GM18868 (cell line): ENCODE results near the gene ANKRD13B.

Source experiments
- ATAC-seq: cut with Tn5 transposase; IDR thresholded peaks from one replicate; pipeline ENCODE4 v1.9.1; 2021; ENCODE audit warnings: mild to moderate bottlenecking, moderate library complexity; ENCODE audit not compliant: unreplicated experiment

The ANKRD13B gene

GRCh38 chr17:29579866-29580771, 12.8 kb upstream of the ANKRD13B start:
- peak; percentile 82 for ATAC-seq

GRCh38 chr17:29581583-29582253, 11.2 kb upstream of the ANKRD13B start:
- no peak for ATAC-seq

- no peak for ATAC-seq
These were observed 10.6 kb upstream of the ANKRD13B start for GRCh38 chr17:29582254-29582765.

GRCh38 chr17:29582772-29583171, 10.2 kb upstream of the ANKRD13B start:
- no peak for ATAC-seq

- ATAC-seq: no peak
These were observed 9.3 kb upstream of the ANKRD13B start for GRCh38 chr17:29583324-29584248.

GRCh38 chr17:29584452-29585079, 8.4 kb upstream of the ANKRD13B start:
- ATAC-seq: no peak

GRCh38 chr17:29585080-29585751, 7.7 kb upstream of the ANKRD13B start:
- no peak for ATAC-seq

- no peak for ATAC-seq
These were observed 6.1 kb upstream of the ANKRD13B start for GRCh38 chr17:29586676-29587469.

GRCh38 chr17:29587591-29587990, 5.3 kb upstream of the ANKRD13B start:
- ATAC-seq: no peak

GRCh38 chr17:29588017-29588561, 4.8 kb upstream of the ANKRD13B start:
- ATAC-seq: no peak

GRCh38 chr17:29588562-29589411, 4.1 kb upstream of the ANKRD13B start:
- ATAC-seq: peak; percentile 14

GRCh38 chr17:29589524-29590410, 3.2 kb upstream of the ANKRD13B start, which contains the start of gene GIT1:
TSS of gene GIT1 (minus strand) at chr17:29589648. CDS start at chr17:29589378, 270 bp downstream.
- peak; percentile 62 for ATAC-seq

GRCh38 chr17:29590411-29591145, 2.4 kb upstream of the ANKRD13B start:
- ATAC-seq: no peak

GRCh38 chr17:29591146-29591736, 1.7 kb upstream of the ANKRD13B start:
- no peak for ATAC-seq

- no peak for ATAC-seq
These were observed 959 bp upstream of the ANKRD13B start for GRCh38 chr17:29591737-29592608.
